Muscle layer of colon (tissue), 2 donors: ENCODE data around the gene GSTO2.

ENCODE experiments used
- H3K27ac ChIP-seq: one replicate; pipeline ENCODE4 v1.7.0; 2013; ENCODE audit warnings: low read depth, mild to moderate bottlenecking, low read length, moderate library complexity
- H3K27me3 ChIP-seq, 2 donors: one replicate each; pipeline ENCODE4 v1.7.0; 2013; ENCODE audit warnings: low read length in 2 of 2, mild to moderate bottlenecking in 2 of 2; ENCODE audit not compliant: insufficient read depth in 2 of 2, control insufficient read depth in 1 of 2
- H3K36me3 ChIP-seq: one replicate; pipeline ENCODE4 v1.7.0; 2013; ENCODE audit warnings: mild to moderate bottlenecking, low read length; ENCODE audit not compliant: insufficient read depth
- H3K4me1 ChIP-seq: one replicate; pipeline ENCODE4 v1.7.0; 2013; ENCODE audit warnings: mild to moderate bottlenecking, low read length; ENCODE audit not compliant: insufficient read depth
- H3K4me3 ChIP-seq, 2 donors: one replicate each; pipeline ENCODE4 v1.7.0; 2013; ENCODE audit warnings: low read length in 2 of 2, low read depth in 1 of 2, mild to moderate bottlenecking in 1 of 2, moderate library complexity in 1 of 2
- H3K9ac ChIP-seq: one replicate; pipeline ENCODE4 v1.7.0; 2013; ENCODE audit warnings: low read length
- H3K9me3 ChIP-seq: one replicate; pipeline ENCODE4 v1.7.0; 2013; ENCODE audit warnings: mild to moderate bottlenecking, low read length
- donor health status: abdominal sarcoma.
- donor health status: Adenocarcinoma of cecum.

The GSTO2 gene

GRCh38 chr10:104288355-104288754 is 19.4 kb downstream of the GSTO2 start:
- Histone ChIP-seq H3K27me3 (no peaks in the 10 kb centered on the region), H3K36me3 (no peaks in the 10 kb centered on the region), H3K4me3 (no peak overlapping the region), H3K4me1 (no peaks in the 10 kb centered on the region), H3K9ac (no peak overlapping the region), H3K9me3 (no peaks in the 10 kb centered on the region), H3K27ac (no peak overlapping the region)

GRCh38 chr10:104291439-104291951 is 22.5 kb downstream of the GSTO2 start:
- H3K4me3 ChIP-seq: peak overlapping the region in 1 of 2 donors; percentile 23
- H3K27me3 ChIP-seq: no peaks in the 10 kb centered on the region
- no peaks in the 10 kb centered on the region for H3K9me3 ChIP-seq
- H3K9ac ChIP-seq: no peak overlapping the region
- no peaks in the 10 kb centered on the region for H3K4me1 ChIP-seq
- H3K27ac ChIP-seq: no peak overlapping the region
- no peaks in the 10 kb centered on the region for H3K36me3 ChIP-seq

- H3K36me3 ChIP-seq: no peaks in the 10 kb centered on the region
- no peak overlapping the region for H3K9ac ChIP-seq
- H3K4me1 ChIP-seq: no peaks in the 10 kb centered on the region
- no peak overlapping the region for H3K27ac ChIP-seq
- no peak overlapping the region for H3K4me3 ChIP-seq
- H3K27me3 ChIP-seq: no peaks in the 10 kb centered on the region
- H3K9me3 ChIP-seq: no peaks in the 10 kb centered on the region
These were observed 24.0 kb downstream of the GSTO2 start for GRCh38 chr10:104293011-104293410.

GRCh38 chr10:104293781-104294321 is 24.9 kb downstream of the GSTO2 start:
- Histone ChIP-seq H3K27me3 (no peaks in the 10 kb centered on the region), H3K4me3 (no peak overlapping the region), H3K9ac (no peak overlapping the region), H3K36me3 (no peaks in the 10 kb centered on the region), H3K4me1 (no peaks in the 10 kb centered on the region), H3K9me3 (no peaks in the 10 kb centered on the region), H3K27ac (no peak overlapping the region)

GRCh38 chr10:104296687-104297436 is 27.9 kb downstream of the GSTO2 start:
- H3K27me3 ChIP-seq: no peaks in the 10 kb centered on the region
- no peak overlapping the region for H3K4me3 ChIP-seq
- no peak overlapping the region for H3K27ac ChIP-seq
- peaks cover 19% of the 10 kb centered on the region for H3K4me1 ChIP-seq
- H3K9me3 ChIP-seq: no peaks in the 10 kb centered on the region
- no peak overlapping the region for H3K9ac ChIP-seq
- H3K36me3 ChIP-seq: no peaks in the 10 kb centered on the region

GRCh38 chr10:104297697-104298660 is 29.0 kb downstream of the GSTO2 start:
- no peaks in the 10 kb centered on the region for H3K27me3 ChIP-seq
- no peak overlapping the region for H3K27ac ChIP-seq
- H3K36me3 ChIP-seq: no peaks in the 10 kb centered on the region
- peaks cover 19% of the 10 kb centered on the region for H3K4me1 ChIP-seq
- no peak overlapping the region for H3K4me3 ChIP-seq
- no peaks in the 10 kb centered on the region for H3K9me3 ChIP-seq
- no peak overlapping the region for H3K9ac ChIP-seq

GRCh38 chr10:104299031-104299904 is 30.3 kb downstream of the GSTO2 start:
- H3K9ac ChIP-seq: no peak overlapping the region
- no peaks in the 10 kb centered on the region for H3K36me3 ChIP-seq
- H3K9me3 ChIP-seq: no peaks in the 10 kb centered on the region
- no peak overlapping the region for H3K27ac ChIP-seq
- H3K4me1 ChIP-seq: peaks cover 19% of the 10 kb centered on the region
- H3K27me3 ChIP-seq: no peaks in the 10 kb centered on the region
- no peak overlapping the region for H3K4me3 ChIP-seq

GRCh38 chr10:104300002-104300735 is 31.2 kb downstream of the GSTO2 start:
- Histone ChIP-seq H3K4me1 (peaks cover 20% of the 10 kb centered on the region), H3K27ac (peak overlapping the region; percentile 60), H3K4me3 (peak overlapping the region; percentile 12 to 16), H3K27me3 (no peaks in the 10 kb centered on the region), H3K9ac (peak overlapping the region; percentile 29), H3K36me3 (no peaks in the 10 kb centered on the region), H3K9me3 (no peaks in the 10 kb centered on the region)

GRCh38 chr10:104300736-104301292 is 31.8 kb downstream of the GSTO2 start:
- Histone ChIP-seq H3K27ac (peak overlapping the region; percentile 60), H3K36me3 (no peaks in the 10 kb centered on the region), H3K4me3 (peak overlapping the region; percentile 12 to 16), H3K9me3 (no peaks in the 10 kb centered on the region), H3K27me3 (no peaks in the 10 kb centered on the region), H3K9ac (peak overlapping the region; percentile 29), H3K4me1 (peaks cover 27% of the 10 kb centered on the region)
